Ishikawa (cell line): Measurements from ENCODE around the gene OGDHL.

ENCODE experiments used
- CEBPB ChIP-seq: IDR thresholded peaks from 2 replicates; pipeline ENCODE4 v1.6.1; 2012
- CREB1 ChIP-seq: IDR thresholded peaks from 2 replicates; pipeline ENCODE4 v1.6.1; 2012; ENCODE audit warnings: low read depth
- EGR1 ChIP-seq: IDR thresholded peaks from 2 replicates; pipeline ENCODE4 v1.6.1; 2012
- EP300 ChIP-seq: IDR thresholded peaks from 2 replicates; pipeline ENCODE4 v1.6.1; 2012; ENCODE audit warnings: borderline replicate concordance
- FOXM1 ChIP-seq: IDR thresholded peaks from 2 replicates; pipeline ENCODE4 v1.6.1; 2012; ENCODE audit warnings: low read depth, borderline replicate concordance
- NFIC ChIP-seq: IDR thresholded peaks from 2 replicates; pipeline ENCODE4 v1.6.1; 2012
- RAD21 ChIP-seq: IDR thresholded peaks from 2 replicates; pipeline ENCODE4 v1.6.1; 2012; ENCODE audit warnings: low read depth
- REST ChIP-seq: IDR thresholded peaks from 2 replicates; pipeline ENCODE4 v1.6.1; 2012; ENCODE audit warnings: low read depth, mild to moderate bottlenecking
- TAF1 ChIP-seq: IDR thresholded peaks from 2 replicates; pipeline ENCODE4 v1.6.1; 2012; ENCODE audit warnings: low read depth, mild to moderate bottlenecking
- TCF12 ChIP-seq: IDR thresholded peaks from 2 replicates; pipeline ENCODE4 v1.6.1; 2012; ENCODE audit warnings: low read depth
- TEAD4 ChIP-seq: IDR thresholded peaks from 2 replicates; pipeline ENCODE4 v1.6.1; 2012
- YY1 ChIP-seq: IDR thresholded peaks from 2 replicates; pipeline ENCODE4 v1.6.1; 2012; ENCODE audit warnings: low read depth
- ZBTB7A ChIP-seq: IDR thresholded peaks from 2 replicates; pipeline ENCODE4 v1.6.1; 2012; ENCODE audit warnings: low read depth
- TF ChIP-seq, protein P1 (sequence below): IDR thresholded peaks from 2 replicates; pipeline ENCODE4 v1.6.1; 2012
- TF ChIP-seq, protein P2 (sequence below): IDR thresholded peaks from 2 replicates; pipeline ENCODE4 v1.6.1; 2012

The OGDHL gene

GRCh38 chr10:49749556-49750491 is 12.3 kb downstream of the OGDHL start:
- no peak for TF ChIP-seq CREB1

DNA sequence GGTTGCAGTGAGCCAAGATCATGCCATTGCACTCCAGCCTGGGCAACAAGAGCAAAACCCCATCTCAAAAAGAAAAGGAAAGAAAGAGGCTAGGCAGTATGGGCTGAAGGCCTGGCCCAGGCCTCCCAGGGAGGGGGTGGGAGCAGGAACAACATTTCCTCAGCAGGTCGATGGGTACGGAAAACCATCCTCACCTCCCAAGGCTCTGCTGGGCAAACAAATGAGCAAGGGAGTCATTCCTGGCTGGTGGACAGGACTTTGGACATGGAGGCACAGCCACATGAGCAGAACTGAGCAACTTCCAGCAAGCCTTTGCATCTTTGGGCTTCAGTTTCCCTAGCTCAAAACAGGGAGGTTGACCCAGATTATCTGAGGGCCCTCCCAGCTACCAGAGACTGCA is 13.0 kb downstream of the OGDHL start:
- no peak for TF ChIP-seq EGR1

DNA sequence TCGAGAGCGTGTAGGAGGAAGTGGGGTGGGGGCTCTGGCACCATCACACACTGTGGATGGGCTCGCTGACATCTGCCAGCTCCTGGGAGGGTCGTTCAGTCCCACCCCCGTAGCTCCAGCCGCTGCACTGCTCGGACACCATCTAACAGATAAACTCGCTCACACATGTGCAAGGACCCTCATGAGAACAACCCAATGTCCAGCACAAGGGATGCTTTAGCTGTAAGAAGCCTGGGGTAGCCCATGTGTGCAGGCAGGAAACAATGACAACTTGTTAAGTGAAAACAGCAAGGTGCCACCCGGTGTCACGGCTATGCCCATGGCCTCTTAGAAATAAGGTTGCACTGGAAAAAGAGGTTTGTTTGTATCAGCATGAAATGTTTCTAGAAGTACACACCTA is 14.1 kb downstream of the OGDHL start:
- TF ChIP-seq RAD21 (no peak), REST (no peak), EGR1 (no peak), ZBTB7A (no peak), YY1 (no peak), TCF12 (no peak), TEAD4 (no peak), CREB1 (no peak)

GRCh38 chr10:49747303-49747646 is 14.8 kb downstream of the OGDHL start:
- TF ChIP-seq CREB1: no peak
- TF ChIP-seq TAF1: no peak
- TF ChIP-seq, protein P1, sequence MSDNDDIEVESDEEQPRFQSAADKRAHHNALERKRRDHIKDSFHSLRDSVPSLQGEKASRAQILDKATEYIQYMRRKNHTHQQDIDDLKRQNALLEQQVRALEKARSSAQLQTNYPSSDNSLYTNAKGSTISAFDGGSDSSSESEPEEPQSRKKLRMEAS: no peak
- no peak for TF ChIP-seq CEBPB
- TF ChIP-seq RAD21: no peak
- TF ChIP-seq TEAD4: no peak
- TF ChIP-seq REST: no peak
- TF ChIP-seq FOXM1: no peak
- TF ChIP-seq, protein P2, sequence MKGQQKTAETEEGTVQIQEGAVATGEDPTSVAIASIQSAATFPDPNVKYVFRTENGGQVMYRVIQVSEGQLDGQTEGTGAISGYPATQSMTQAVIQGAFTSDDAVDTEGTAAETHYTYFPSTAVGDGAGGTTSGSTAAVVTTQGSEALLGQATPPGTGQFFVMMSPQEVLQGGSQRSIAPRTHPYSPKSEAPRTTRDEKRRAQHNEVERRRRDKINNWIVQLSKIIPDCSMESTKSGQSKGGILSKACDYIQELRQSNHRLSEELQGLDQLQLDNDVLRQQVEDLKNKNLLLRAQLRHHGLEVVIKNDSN: no peak
- no peak for TF ChIP-seq EP300
- TF ChIP-seq NFIC: no peak
- no peak for TF ChIP-seq TCF12

DNA sequence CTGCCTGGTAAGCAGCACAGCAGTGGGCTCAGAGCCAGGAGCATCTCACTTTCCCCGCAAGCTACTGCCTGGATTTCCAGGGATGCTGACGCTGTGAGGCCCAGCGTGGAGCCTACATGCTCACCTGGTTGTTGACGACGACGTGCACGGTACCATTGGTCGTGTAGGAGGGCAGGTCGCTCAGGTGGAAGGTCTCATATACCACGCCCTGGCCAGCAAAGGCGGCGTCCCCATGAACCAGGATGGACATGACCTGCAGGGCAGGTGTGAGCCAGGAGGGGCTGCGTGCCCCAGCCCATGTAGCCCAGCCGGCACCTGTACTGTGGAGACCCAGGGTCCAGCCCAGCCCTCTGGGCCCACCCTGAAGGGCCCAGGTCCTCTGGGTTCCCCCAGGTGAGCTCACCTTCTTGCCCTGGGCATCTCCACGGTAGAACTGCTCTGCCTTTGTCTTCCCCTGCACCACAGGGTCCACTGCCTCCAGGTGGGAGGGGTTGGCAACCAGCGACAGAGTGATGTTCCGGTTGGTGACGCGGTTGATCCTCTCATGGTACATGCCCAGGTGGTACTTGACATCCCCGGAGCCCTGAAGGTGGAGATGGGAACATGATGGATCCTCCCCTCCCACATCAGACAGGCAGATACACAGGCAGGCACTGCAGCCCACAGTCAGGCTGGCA is 15.4 kb downstream of the OGDHL start:
- no peak for TF ChIP-seq CEBPB
- TF ChIP-seq, protein P2: no peak
- no peak for TF ChIP-seq NFIC
- TF ChIP-seq ZBTB7A: no peak
- no peak for TF ChIP-seq TAF1
- no peak for TF ChIP-seq TCF12
- TF ChIP-seq EP300: no peak
- TF ChIP-seq FOXM1: no peak
- TF ChIP-seq, protein P1: no peak
- TF ChIP-seq YY1: no peak
- no peak for TF ChIP-seq EGR1
- no peak for TF ChIP-seq RAD21
- TF ChIP-seq CREB1: no peak
- no peak for TF ChIP-seq TEAD4
- no peak for TF ChIP-seq REST
